HG02588 (cell line): ENCODE data around the gene GAS7.

Experiments
- ATAC-seq: cut with Tn5 transposase; IDR thresholded peaks from one replicate; pipeline ENCODE4 v1.9.1; 2021; ENCODE audit warnings: mild to moderate bottlenecking, moderate library complexity; ENCODE audit not compliant: unreplicated experiment

Gene GAS7

GRCh38 chr17:9868552-9868951, 329.9 kb downstream of the GAS7 start:
- ATAC-seq, result no peak

DNA sequence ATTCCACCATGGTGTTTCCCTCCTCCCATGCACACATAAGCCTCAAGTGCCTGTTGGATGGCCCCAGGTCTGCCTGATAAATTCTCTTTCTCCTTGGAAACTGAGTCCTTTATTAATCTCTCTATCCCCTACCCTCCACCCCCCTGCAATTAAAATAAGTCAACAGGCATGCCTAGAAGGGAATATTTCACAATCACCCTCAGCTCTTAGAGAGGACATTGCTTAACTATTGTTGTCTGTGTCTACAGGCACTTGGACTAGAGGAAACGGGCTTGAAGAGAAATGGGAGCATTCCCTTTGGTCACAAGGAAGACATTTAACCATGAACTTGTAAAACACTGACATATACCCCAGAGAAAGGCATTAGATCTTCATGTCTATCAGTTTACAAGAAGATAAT, 332.8 kb downstream of the GAS7 start:
- no peak for ATAC-seq

- no peak for ATAC-seq
Observed at GRCh38 chr17:9862949-9863348, 335.5 kb downstream of the GAS7 start.

GRCh38 chr17:9862220-9862619, 336.2 kb downstream of the GAS7 start:
- no peak for ATAC-seq

DNA sequence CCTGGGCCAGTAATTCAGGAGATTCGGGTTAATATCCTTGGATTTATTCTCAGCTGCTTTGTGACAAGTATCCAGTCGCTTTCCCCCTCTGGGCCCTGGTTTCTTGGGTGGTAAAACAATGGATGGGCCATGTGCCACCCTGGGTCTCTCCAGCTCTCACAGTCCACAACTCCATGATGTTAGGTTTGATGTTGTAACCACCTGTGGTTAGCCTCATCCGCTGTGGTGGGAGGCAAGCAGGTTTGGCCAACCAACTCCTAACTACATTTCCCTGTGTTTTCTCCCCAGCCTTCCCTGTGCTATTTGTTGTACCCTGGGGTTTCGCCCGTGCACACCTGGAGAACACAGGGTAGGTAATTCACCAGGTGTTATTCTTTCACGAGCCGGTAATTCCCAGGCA, 337.6 kb downstream of the GAS7 start:
- ATAC-seq, result no peak
